GM18507 (cell line): ENCODE results near the gene ILKAP.

Experiments
- DNase-seq: peaks from one replicate; pipeline ENCODE4 v3.0.0; 2011; ENCODE audit warnings: low read depth; ENCODE audit not compliant: insufficient read length; ENCODE audit errors: extremely low spot score
- FAIRE-seq: peaks from 2 replicates; lab custom pipeline; 2011; peaks lifted over from hg19 to GRCh38; lab: Jason Lieb, UNC

The ILKAP gene

DNA sequence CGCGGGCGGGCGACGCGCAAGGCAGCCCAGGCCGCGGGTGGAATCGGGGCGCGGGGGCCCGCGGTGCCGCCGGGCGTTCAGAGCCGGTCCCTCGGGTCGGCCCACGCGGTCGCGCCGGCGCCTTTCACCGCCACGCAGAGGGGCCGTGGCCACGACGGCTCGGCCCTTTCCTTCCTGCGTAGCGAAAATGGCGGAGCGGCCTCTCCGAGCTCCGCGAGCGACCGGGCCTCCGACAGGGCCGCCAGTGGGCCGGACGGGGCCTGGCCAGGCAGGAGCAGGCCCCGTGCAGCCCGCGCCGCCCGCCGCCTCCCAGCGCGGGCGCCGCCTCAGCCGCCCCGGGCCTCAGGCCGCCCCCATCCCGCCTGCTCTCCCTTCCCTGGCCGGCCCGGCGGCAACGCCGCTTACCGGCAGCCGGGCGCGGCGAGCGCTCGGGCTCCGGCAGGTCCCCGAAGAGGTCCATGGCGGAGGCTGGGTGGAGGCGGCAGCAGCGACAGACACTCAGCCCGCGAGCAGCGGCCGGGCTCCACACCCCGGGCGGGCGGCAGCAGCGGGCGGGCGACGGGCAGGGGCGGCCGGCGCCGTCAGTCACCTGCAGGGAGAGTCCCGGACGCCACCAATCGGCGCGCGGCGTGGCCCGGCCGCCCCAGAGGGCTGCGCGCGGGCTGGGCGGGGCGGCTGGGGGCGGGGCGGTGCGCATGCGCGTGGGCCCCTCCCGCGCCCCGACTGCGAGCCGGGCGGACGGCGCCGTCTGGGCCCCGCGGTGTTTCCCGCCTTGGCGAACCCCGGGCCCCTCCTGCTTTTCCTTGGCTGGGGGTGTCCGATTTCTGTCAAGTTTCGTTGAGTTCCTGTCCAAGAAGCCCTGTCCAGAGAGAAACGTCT is at the start of gene ILKAP:
TSS of gene ILKAP (minus strand) at position 602 of the 879 bp plus-strand sequence. CDS start at position 460, 142 bp downstream.
- DNase-seq = peak; percentile 100
- FAIRE-seq = peak; percentile 73

DNA sequence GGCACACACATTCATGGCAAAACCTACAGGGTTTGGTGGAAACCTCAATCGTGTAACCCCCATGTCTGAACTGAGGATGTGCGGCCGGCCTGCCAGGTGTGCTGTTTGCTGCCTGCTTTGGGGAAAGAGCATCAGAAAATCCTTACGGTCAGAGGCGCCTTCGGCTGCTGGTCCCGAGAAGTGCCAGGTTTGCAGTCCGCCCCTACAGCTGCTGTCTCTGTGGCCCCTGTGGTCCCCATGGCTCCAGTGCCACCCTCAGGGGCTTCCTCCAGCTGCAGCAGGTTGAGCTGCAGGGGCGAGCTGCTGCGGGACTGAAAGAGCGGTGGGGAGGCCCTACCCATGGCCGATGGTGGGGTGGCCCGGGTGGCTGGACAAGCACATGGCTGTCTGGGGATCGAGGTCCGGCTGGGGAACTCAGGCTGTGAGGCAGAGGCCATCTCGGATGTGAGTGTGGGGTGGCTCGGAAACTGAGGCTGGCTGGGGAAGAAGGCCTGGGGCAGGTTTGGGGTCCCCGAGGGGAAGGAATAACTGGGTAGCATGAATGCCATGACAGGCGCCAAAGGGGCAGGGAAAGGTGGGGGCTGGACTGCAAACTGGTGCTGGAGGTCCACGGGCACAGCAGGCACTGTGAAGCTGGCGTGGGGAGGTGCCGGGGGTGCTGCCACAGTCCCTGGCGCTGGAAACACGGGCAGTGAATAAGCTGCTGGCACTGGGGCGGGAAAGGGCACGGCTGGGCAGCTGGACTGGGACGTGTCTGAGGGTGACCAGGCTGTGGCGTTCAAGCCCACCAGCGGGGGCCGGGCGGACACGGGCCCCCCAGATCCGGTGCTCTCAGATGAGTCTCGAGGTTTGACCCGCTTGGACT is 49.5 kb upstream of the ILKAP start:
- DNase-seq (no peak), FAIRE-seq (no peak)

GRCh38 chr2:238251986-238252385 is 48.5 kb upstream of the ILKAP start:
- FAIRE-seq (no peak), DNase-seq (no peak)

- no peak for FAIRE-seq
These were observed 47.8 kb upstream of the ILKAP start for GRCh38 chr2:238251331-238251730.

GRCh38 chr2:238250896-238251295 is 47.4 kb upstream of the ILKAP start:
- DNase-seq (no peak), FAIRE-seq (no peak)

More at GRCh38 chr2:238251331-238251730, 47.8 kb upstream of the ILKAP start:
- no peak for DNase-seq

- FAIRE-seq (no peak), DNase-seq (no peak)
These were observed 44.5 kb upstream of the ILKAP start for GRCh38 chr2:238247841-238248453.

DNA sequence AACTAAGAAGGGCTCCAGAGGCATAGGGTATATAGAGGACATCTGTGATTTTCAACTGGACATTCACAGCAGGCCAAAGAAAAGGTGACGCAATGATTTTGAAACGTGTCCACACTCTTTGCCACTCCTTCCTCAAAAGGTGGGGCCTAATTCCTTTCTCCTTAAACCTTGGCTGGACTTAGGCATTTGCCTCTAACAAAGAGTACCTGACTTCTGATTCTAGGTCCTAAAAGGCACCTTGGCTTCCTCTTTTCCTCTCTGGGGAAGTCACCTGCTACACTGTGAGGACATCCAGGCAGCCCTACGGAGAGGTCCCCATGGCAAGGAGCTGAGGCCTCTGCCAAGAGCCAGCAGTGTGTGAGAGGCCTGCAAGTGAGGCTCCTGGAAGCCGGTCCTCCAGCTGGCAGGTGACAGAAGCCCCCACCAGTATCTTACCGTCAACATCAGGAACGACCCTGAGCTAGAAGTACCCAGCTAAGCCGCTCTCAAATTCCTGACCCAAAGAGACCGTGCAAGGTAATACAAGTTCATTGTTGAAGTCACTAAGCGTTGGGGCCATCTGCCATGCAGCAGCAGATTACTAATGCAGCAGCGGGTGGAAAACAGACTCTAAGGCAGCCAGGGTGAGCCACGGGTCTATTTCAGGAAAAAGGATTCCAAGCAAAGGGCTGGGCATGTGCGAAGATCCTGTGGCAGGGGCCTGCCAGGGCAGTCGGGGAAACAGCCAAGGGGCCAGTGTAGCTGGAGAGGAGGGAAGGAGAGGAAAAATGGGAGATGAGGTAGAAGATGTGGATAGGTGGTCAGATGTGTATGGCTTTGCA is 43.7 kb upstream of the ILKAP start:
- FAIRE-seq (no peak), DNase-seq (no peak)

GRCh38 chr2:238244151-238244550 is 40.7 kb upstream of the ILKAP start:
- FAIRE-seq (no peak), DNase-seq (no peak)

- DNase-seq (no peak), FAIRE-seq (no peak)
These were observed 40.1 kb upstream of the ILKAP start for GRCh38 chr2:238243496-238244076.

DNA sequence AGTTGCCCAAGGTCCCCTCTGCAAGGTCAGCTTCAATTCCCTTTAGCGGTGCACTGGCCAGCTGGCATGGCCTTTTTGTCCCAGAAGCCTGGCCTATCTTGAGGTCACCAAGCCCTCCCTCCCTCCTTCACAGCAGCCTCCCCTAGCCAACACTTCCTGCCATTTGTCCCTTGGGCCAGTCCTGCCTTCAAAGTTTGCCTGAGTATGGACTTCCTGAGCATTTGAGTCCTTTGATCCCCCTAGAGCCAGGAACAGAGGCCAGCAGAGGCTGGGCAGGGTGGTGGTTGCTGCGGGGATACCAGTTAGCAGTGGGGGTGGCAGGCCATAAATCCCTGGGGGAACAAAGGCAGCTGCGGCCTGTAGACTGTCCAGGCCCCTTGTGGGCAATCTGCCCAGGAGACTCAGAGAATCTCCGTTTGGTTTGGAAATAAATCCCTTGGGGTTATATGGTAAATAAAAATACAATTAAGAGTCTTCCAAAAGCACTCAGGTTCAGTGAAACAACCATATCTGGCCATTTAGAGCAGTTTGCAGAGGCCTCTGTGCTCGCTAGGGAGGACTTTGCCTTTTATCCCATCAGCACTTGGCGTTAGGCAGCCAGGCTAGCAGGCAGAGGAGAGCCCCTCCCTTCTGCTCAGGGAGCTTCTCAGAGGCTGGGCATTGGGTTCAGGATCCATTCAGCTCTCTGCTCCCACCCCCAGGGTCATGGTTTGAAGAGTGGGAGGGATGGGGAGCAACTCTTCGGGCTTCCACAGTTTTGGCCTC is 39.4 kb upstream of the ILKAP start:
- FAIRE-seq = no peak
- DNase-seq = no peak

DNA sequence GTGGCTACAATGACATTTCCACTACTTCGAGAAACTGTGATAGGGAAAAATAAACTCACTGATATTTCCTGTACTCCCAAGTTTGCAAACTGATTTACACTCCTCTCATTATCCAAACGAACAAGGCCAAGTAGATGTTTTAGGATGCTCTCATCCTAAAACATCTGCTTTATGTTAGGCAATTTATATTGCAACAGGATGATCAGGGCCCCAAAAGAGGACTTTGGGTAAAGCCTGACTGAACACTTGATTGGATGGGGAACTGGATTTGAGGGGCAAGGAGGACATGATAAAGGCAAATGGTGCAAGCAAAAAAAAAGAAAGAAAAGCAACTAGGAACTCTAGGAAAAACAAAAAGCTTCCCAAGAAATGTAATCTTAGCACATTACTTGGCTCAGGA is 38.5 kb upstream of the ILKAP start:
- FAIRE-seq (no peak), DNase-seq (no peak)

DNA sequence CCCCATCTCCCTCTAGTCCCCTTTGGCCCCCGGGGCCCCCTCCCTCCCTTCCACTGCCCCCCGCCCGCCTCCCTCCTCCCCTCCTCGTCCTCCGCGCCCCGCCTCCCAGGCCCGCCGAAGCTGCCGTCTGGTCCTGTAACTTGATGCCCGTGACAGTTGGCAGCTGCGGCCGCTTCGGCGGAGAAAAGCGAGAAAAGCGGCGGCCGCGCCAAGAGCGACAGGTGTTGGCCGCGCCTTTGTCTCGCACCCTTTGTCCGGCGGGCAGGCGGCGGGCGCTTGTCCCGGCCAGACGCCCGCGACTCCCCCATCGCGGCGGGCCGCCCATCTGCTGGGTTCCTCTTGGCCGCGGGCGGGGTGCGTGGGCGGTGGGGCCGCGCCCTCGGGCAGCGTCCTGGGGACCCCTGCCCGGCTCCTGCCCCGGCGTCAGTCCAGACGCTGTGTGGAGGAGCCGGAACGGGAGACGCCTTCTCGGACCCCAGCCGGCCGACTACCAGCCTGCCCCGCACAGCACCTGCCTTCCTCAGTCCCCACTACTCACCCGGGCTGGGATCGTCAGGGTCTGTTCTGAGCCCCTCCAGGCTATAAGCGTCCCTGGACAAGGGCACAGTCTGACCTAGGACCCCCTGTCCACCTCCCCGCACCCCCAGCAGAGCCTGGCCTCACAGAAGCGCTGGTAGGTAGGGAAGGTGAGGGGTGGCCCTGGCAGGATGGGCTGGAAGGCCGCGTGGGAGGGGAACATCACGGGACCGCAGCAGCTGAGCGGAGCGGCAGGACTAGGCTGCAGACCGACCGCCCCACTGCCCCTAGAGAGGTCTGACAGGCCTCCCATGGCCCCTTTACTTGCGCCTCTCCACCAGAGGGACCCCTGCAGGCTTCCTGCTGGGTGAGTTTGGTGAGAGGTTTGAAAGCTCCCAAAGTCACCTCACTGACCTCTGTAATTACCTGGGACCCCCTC is 37.5 kb upstream of the ILKAP start:
- DNase-seq (no peak), FAIRE-seq (no peak)

- DNase-seq (peak; percentile 92), FAIRE-seq (peak; percentile 78)
These were observed 36.6 kb upstream of the ILKAP start, which contains the start of gene HES6 for GRCh38 chr2:238239863-238240756. Gene HES6 (minus strand): TSS chr2:238240038. CDS start chr2:238239905, 133 bp downstream.

DNA sequence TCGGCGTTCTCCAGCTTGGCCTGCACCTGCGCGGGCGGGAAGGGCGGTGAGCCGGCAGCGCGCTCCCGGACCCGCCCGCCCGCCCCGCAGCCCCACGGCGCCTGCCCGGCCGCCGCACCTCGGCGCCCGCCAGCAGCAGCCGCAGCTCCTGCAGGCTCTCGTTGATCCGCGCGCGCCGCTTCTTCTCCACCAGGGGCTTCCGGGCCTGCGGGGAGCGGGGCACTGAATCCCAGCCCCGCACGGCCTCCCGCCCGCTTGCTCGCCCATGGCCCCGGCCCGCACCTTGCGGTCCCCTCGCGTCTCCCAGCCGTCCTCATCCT is 36.0 kb upstream of the ILKAP start:
- DNase-seq (no peak), FAIRE-seq (no peak)

GRCh38 chr2:238238766-238239542 is 35.5 kb upstream of the ILKAP start:
- no peak for FAIRE-seq

More at GRCh38 chr2:238238766-238239542, 35.5 kb upstream of the ILKAP start:
- no peak for DNase-seq
